ENCODE measurements around the gene FSTL4.

Gene FSTL4

GRCh38 chr5:133252133-133252480 lies 360.2 kb downstream of the FSTL4 start:
- no peak for DNase-seq

- no peak for DNase-seq
Observed at GRCh38 chr5:133251296-133252132, 360.8 kb downstream of the FSTL4 start.

- no peak for DNase-seq
Observed at GRCh38 chr5:133250527-133250926, 361.8 kb downstream of the FSTL4 start.

GRCh38 chr5:133249593-133249992 lies 362.7 kb downstream of the FSTL4 start:
- no peak for DNase-seq

GRCh38 chr5:133247881-133248624 lies 364.3 kb downstream of the FSTL4 start:
- DNase-seq, result no peak

- no peak for DNase-seq
Observed at GRCh38 chr5:133247151-133247709, 365.1 kb downstream of the FSTL4 start.

- DNase-seq, result no peak
Observed at GRCh38 chr5:133246376-133247150, 365.8 kb downstream of the FSTL4 start.

GRCh38 chr5:133246053-133246370 lies 366.3 kb downstream of the FSTL4 start:
- DNase-seq, result no peak

- DNase-seq, result no peak
Observed at GRCh38 chr5:133245191-133246052, 366.9 kb downstream of the FSTL4 start.

GRCh38 chr5:133244242-133244641 lies 368.1 kb downstream of the FSTL4 start:
- no peak for DNase-seq

- DNase-seq, result no peak
Observed at GRCh38 chr5:133243196-133243595, 369.1 kb downstream of the FSTL4 start.

GRCh38 chr5:133242221-133242835 lies 370.0 kb downstream of the FSTL4 start:
- DNase-seq, result no peak

- DNase-seq, result no peak
Observed at GRCh38 chr5:133241179-133242092, 370.9 kb downstream of the FSTL4 start.

- no peak for DNase-seq
Observed at GRCh38 chr5:133240425-133241091, 371.8 kb downstream of the FSTL4 start.

- no peak for DNase-seq
Observed at GRCh38 chr5:133238426-133239205, 373.7 kb downstream of the FSTL4 start.

GRCh38 chr5:133236976-133237375 lies 375.4 kb downstream of the FSTL4 start:
- DNase-seq, result no peak

GRCh38 chr5:133236541-133236951 lies 375.8 kb downstream of the FSTL4 start:
- DNase-seq, result no peak

GRCh38 chr5:133235696-133236426 lies 376.5 kb downstream of the FSTL4 start:
- no peak for DNase-seq

- DNase-seq, result no peak
Observed at GRCh38 chr5:133234911-133235310, 377.4 kb downstream of the FSTL4 start.

All from activated effector memory CD4-positive, alpha-beta T cell treated with Interleukin-2 at 50 U/mL for 16 hours (primary cell).